IMR-90 (cell line): ENCODE results near the gene ZNF280C. TPM values are rescaled to one million over a fixed set of nuclear protein-coding genes. Genes with fewer than 3 reads are reported as not detected.

Experiments used
- ATAC-seq: fragments of 200-7000 bp; cut with Tn5 transposase; 2 replicates; pipeline ENCODE4 v1.9.1; 2020; ENCODE audit warnings: low read depth, mild to moderate bottlenecking, moderate library complexity
- BruUV-seq: library from RNA; stranded (reverse); fragments of 400-500 nt; replicated peaks from 2 replicates; lab custom pipeline; 2021; lab: Mats Ljungman, UMichigan
- CTCF ChIA-PET: fragments of 300-600 bp; formaldehyde crosslinking; extraction: SDS; loops from one replicate; lab custom pipeline; 2021; ENCODE audit warnings: antibody characterized with exemption; lab: Yijun Ruan, JAX
- POLR2A ChIA-PET: fragments of 300-600 bp; sonication (Branson Sonifier 250); formaldehyde crosslinking; loops from one replicate; lab custom pipeline; 2022; ENCODE audit warnings: antibody characterized with exemption; ENCODE audit not compliant: unreplicated experiment; lab: Charles Lee
- DNase-seq: peaks from one replicate; pipeline ENCODE4 v3.0.0; 2013
- H2AFZ ChIP-seq: replicated peaks from 2 replicates; pipeline ENCODE3; 2013; ENCODE audit warnings: low read length, mild to moderate bottlenecking; ENCODE audit not compliant: poor library complexity
- H2AK5ac ChIP-seq: 2 replicates; pipeline ENCODE4 v1.6.1; 2013; ENCODE audit warnings: low read depth, low read length, inconsistent platforms
- H2AK9ac ChIP-seq: replicated peaks from 2 replicates; pipeline ENCODE3; 2013; ENCODE audit warnings: mild to moderate bottlenecking, low read depth, low read length, moderate library complexity; ENCODE audit not compliant: poor library complexity
- H2BK120ac ChIP-seq: 2 replicates; pipeline ENCODE4 v1.6.1; 2013; ENCODE audit warnings: low read depth, low read length, inconsistent platforms
- H2BK15ac ChIP-seq: 3 replicates; pipeline ENCODE4 v1.6.1; 2013; ENCODE audit warnings: low read depth, low read length, inconsistent platforms
- H2BK20ac ChIP-seq: 2 replicates; pipeline ENCODE4 v1.6.1; 2013; ENCODE audit warnings: low read depth, mild to moderate bottlenecking, inconsistent platforms, low read length, moderate library complexity
- H2BK5ac ChIP-seq: 2 replicates; pipeline ENCODE4 v1.6.1; 2013; ENCODE audit warnings: mild to moderate bottlenecking, low read depth, low read length, inconsistent platforms; ENCODE audit not compliant: poor library complexity, severe bottlenecking
- H3K14ac ChIP-seq: replicated peaks from 2 replicates; pipeline ENCODE4 v1.6.1; 2013; ENCODE audit warnings: low read depth, low read length, inconsistent platforms
- H3K18ac ChIP-seq: 2 replicates; pipeline ENCODE4 v1.6.1; 2013; ENCODE audit warnings: low read depth, low read length, control low read depth
- H3K23ac ChIP-seq: 2 replicates; pipeline ENCODE4 v1.6.1; 2013; ENCODE audit warnings: low read depth, low read length, inconsistent platforms
- H3K27ac ChIP-seq: 2 replicates; pipeline ENCODE4 v1.5.1; 2013; ENCODE audit warnings: mild to moderate bottlenecking, control low read depth, low read length; ENCODE audit not compliant: insufficient read depth
- H3K27me3 ChIP-seq: 2 replicates; pipeline ENCODE4 v1.6.1; 2013; ENCODE audit warnings: low read length; ENCODE audit not compliant: control insufficient read depth, insufficient read depth
- H3K36me3 ChIP-seq: 2 replicates; pipeline ENCODE4 v1.6.1; 2013; ENCODE audit warnings: low read length, mixed read lengths; ENCODE audit not compliant: control insufficient read depth, insufficient read depth
- H3K4ac ChIP-seq: 2 replicates; pipeline ENCODE4 v1.6.1; 2013; ENCODE audit warnings: low read depth, low read length, inconsistent platforms
- H3K4me1 ChIP-seq: 2 replicates; pipeline ENCODE4 v1.6.1; 2013; ENCODE audit warnings: low read length, mixed read lengths; ENCODE audit not compliant: control insufficient read depth, insufficient read depth
- H3K4me2 ChIP-seq: 2 replicates; pipeline ENCODE4 v1.6.1; 2013; ENCODE audit warnings: low read depth, mild to moderate bottlenecking, control low read depth, low read length, moderate library complexity
- H3K4me3 ChIP-seq: 2 replicates; pipeline ENCODE4 v1.5.1; 2013; ENCODE audit warnings: low read depth, mild to moderate bottlenecking, control low read depth, low read length, moderate library complexity; ENCODE audit not compliant: insufficient read depth
- H3K56ac ChIP-seq: 2 replicates; pipeline ENCODE4 v1.6.1; 2013; ENCODE audit warnings: low read length, inconsistent platforms; ENCODE audit not compliant: insufficient read depth; ENCODE audit errors: extremely low read depth
- H3K79me1 ChIP-seq, 2 experiments: 2 replicates each; pipeline ENCODE4 v1.6.1; 2013; ENCODE audit warnings: low read length in 2 of 2, inconsistent platforms in 1 of 2, low read depth in 1 of 2
- H3K9ac ChIP-seq: 2 replicates; pipeline ENCODE4 v1.6.1; 2013; ENCODE audit warnings: low read depth, low read length, control low read depth
- H3K9me1 ChIP-seq: 2 replicates; pipeline ENCODE4 v1.6.1; 2013; ENCODE audit warnings: low read length, inconsistent platforms; ENCODE audit not compliant: insufficient read depth
- H3K9me3 ChIP-seq: 2 replicates; pipeline ENCODE4 v1.6.1; 2013; ENCODE audit warnings: low read length; ENCODE audit not compliant: control insufficient read depth, insufficient read depth
- H4K20me1 ChIP-seq: 2 replicates; pipeline ENCODE4 v1.6.1; 2013; ENCODE audit warnings: low read length, inconsistent platforms; ENCODE audit not compliant: insufficient read depth
- H4K5ac ChIP-seq: 2 replicates; pipeline ENCODE4 v1.6.1; 2013; ENCODE audit warnings: mild to moderate bottlenecking, low read depth, low read length, control low read depth
- H4K8ac ChIP-seq, 2 experiments: 2 replicates each; pipeline ENCODE4 v1.6.1; 2013; ENCODE audit warnings: low read depth in 2 of 2, low read length in 2 of 2, control low read depth in 1 of 2, inconsistent platforms in 1 of 2
- H4K91ac ChIP-seq: 2 replicates; pipeline ENCODE4 v1.6.1; 2013; ENCODE audit warnings: low read depth, low read length, inconsistent platforms; ENCODE audit not compliant: insufficient read depth
- BHLHE40 ChIP-seq: fragments of 150-350 bp; IDR thresholded peaks from 2 replicates; pipeline ENCODE4 v1.6.1; 2016; ENCODE audit warnings: mild to moderate bottlenecking, low read depth, low read length
- CHD1 ChIP-seq: IDR thresholded peaks from 2 replicates; pipeline ENCODE4 v1.6.1; 2012; ENCODE audit warnings: low read depth, low read length, improper control_type of control experiment
- FOS ChIP-seq: fragments of 150-350 bp; IDR thresholded peaks from 2 replicates; pipeline ENCODE4 v1.6.1; 2016; ENCODE audit warnings: low read depth, low read length
- MAFK ChIP-seq: IDR thresholded peaks from 2 replicates; pipeline ENCODE4 v1.6.1; 2012; ENCODE audit warnings: low read depth, low read length, improper control_type of control experiment
- MAZ ChIP-seq: IDR thresholded peaks from 2 replicates; pipeline ENCODE4 v1.6.1; 2012; ENCODE audit warnings: low read depth, mild to moderate bottlenecking, low read length, improper control_type of control experiment, moderate library complexity, borderline replicate concordance
- POLR2A ChIP-seq: IDR thresholded peaks from 2 replicates; pipeline ENCODE4 v1.6.1; 2012; ENCODE audit warnings: mild to moderate bottlenecking, low read depth, low read length
- RCOR1 ChIP-seq: IDR thresholded peaks from 2 replicates; pipeline ENCODE4 v1.6.1; 2012; ENCODE audit warnings: mild to moderate bottlenecking, low read length, improper control_type of control experiment; ENCODE audit not compliant: insufficient replicate concordance
- WGBS, 2 experiments: methylation state at CpG; one replicate each; pipeline versions ENCODE4 v1.1.5 to v1.1.7; 2013; ENCODE audit warnings: missing lambda C conversion rate in 2 of 2; ENCODE audit not compliant: insufficient read length in 1 of 2; ENCODE audit errors: extremely low coverage in 2 of 2; 5-methylcytosine and 5-hydroxymethylcytosine counted together
- dilution Hi-C: fragments of 300-500 bp; cut with HindIII; formaldehyde crosslinking; loops from one replicate; pipeline ENCODE4 v1.14.3; 2018; ENCODE audit warnings: low sequenced_read_pairs; ENCODE audit not compliant: unreplicated experiment
- in situ Hi-C: fragments of 300-500 bp; cut with MboI; formaldehyde crosslinking; loops from 3 replicates; pipeline ENCODE4 v1.14.3; 2019; ENCODE audit warnings: low sequenced_read_pairs, inconsistent platforms, mixed read lengths
- intact Hi-C: fragments of 100-400 bp; cut with micrococcal nuclease; formaldehyde crosslinking; loops from 2 replicates; pipeline ENCODE4 v1.10.0; 2022
- polyA plus RNA-seq, 3 experiments: library from polyadenylated mRNA; depleted of rRNA; stranded (reverse); fragments of >200 nt; gene quantifications; 2 replicates each; pipeline ENCODE4 v1.2.3, GENCODE V29; 2012; ENCODE audit warnings: low replicate concordance in 1 of 3
- total RNA-seq: library from RNA; depleted of rRNA; stranded (reverse); fragments of >200 nt; gene quantifications from 2 replicates; pipeline ENCODE4 v1.2.3, GENCODE V29; 2012

ZNF280C gene
- total and polyA plus RNA-seq, 2 of the 4 experiments (the other 2 are of a cell fraction), result 3.1 to 4.5 TPM

DNA sequence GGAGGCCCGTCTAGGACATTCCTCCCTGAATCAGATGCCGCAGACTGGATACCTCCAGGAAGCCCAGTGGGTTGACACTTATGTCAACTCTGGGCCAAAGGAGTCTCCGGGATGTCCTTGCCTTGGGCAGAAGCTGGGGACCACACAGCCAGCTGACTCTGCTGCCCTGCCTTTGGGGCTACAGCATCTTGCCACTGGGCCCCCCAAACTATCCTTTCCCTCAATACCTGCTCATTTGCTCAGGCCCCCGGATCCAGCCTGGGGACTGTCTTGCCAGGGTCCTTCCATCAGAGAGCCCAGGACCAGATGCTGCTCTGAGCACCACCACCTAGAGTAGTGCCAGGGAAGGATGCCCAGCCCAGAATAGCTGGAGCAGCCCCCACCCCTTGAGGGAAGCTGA is 77.9 kb downstream of the ZNF280C start:
- Histone ChIP-seq H3K9me1 (no peaks in the 10 kb centered on the region), H2BK120ac (no peak overlapping the region), H3K4ac (no peak overlapping the region), H3K4me3 (no peak overlapping the region), H3K27ac (no peak overlapping the region), H4K20me1 (no peaks in the 10 kb centered on the region), H2AK9ac (no peak overlapping the region), H2BK15ac (no peak overlapping the region), H4K8ac (no peak overlapping the region), H3K23ac (no peak overlapping the region), H3K14ac (no peak overlapping the region), H2BK20ac (no peak overlapping the region), H3K79me1 (no peaks in the 10 kb centered on the region), H3K27me3 (no peaks in the 10 kb centered on the region; the same call in none of the 2 replicates), H3K4me2 (no peak overlapping the region), H3K56ac (no peak overlapping the region), H3K4me1 (no peaks in the 10 kb centered on the region), H3K9ac (no peak overlapping the region), H4K5ac (no peak overlapping the region), H2AK5ac (no peak overlapping the region), H3K36me3 (no peaks in the 10 kb centered on the region), H4K91ac (no peak overlapping the region), H3K9me3 (no peaks in the 10 kb centered on the region), H2AFZ (no peak overlapping the region), H3K18ac (no peak overlapping the region), H2BK5ac (no peak overlapping the region)
- CTCF ChIA-PET, result interaction anchor here (0.6 kb wide), 1 partner anchor 12 kb away, joined by 3 read pairs; no protein-coding TSS in a partner anchor
- 60% methylated on average over 2 of the region's 4 CpGs; no CpG with 5 or more reads in 1 of the 2 experiments for WGBS, 2 experiments
- dilution Hi-C loops (no loop called here), in situ Hi-C loops (loop anchor here (5.0 to 25.0 kb wide), 2 partner anchors 114 to 578 kb away; no protein-coding TSS in a partner anchor), intact Hi-C loops (no loop called here)
- no TSS peak for BruUV-seq
- no peak for ATAC-seq
- DNase-seq, result no peak
- no peak for TF ChIP-seq POLR2A
- no peak for TF ChIP-seq BHLHE40
- no peak for TF ChIP-seq RCOR1
- TF ChIP-seq MAZ, result no peak
- no peak for TF ChIP-seq FOS
- no peak for TF ChIP-seq CHD1
- TF ChIP-seq MAFK, result no peak
- POLR2A ChIA-PET, result no interaction called here
